Measurements from ENCODE around the gene ZNF79.

The ZNF79 gene

GRCh38 chr9:127426756-127427155 is 2.6 kb downstream of the ZNF79 start:
- DNase-seq (ENCODE audit: low read depth in 2 of 2): no peak

- no peak for DNase-seq (ENCODE audit: low read depth in 2 of 2)
Observed at GRCh38 chr9:127428348-127428747, 4.2 kb downstream of the ZNF79 start.

- DNase-seq (ENCODE audit: low read depth in 2 of 2): no peak
Observed at GRCh38 chr9:127430415-127430814, 6.2 kb downstream of the ZNF79 start.

GRCh38 chr9:127437497-127438264 is 13.5 kb downstream of the ZNF79 start:
- DNase-seq (ENCODE audit: low read depth in 2 of 2): no peak

- DNase-seq (ENCODE audit: low read depth in 2 of 2): no peak
Observed at GRCh38 chr9:127438394-127438793, 14.2 kb downstream of the ZNF79 start.

- DNase-seq (ENCODE audit: low read depth in 2 of 2): no peak
Observed at GRCh38 chr9:127444283-127444920, 20.2 kb downstream of the ZNF79 start.

- no peak for DNase-seq (ENCODE audit: low read depth in 2 of 2)
Observed at GRCh38 chr9:127444921-127445850, 21.0 kb downstream of the ZNF79 start.

- no peak for DNase-seq (ENCODE audit: low read depth in 2 of 2)
Observed at GRCh38 chr9:127445851-127446712, 21.9 kb downstream of the ZNF79 start.

GRCh38 chr9:127446713-127447415 is 22.7 kb downstream of the ZNF79 start:
- no peak for DNase-seq (ENCODE audit: low read depth in 2 of 2)

GRCh38 chr9:127447416-127448111 is 23.4 kb downstream of the ZNF79 start:
- DNase-seq (ENCODE audit: low read depth in 2 of 2): no peak

GRCh38 chr9:127448112-127448805 is 24.1 kb downstream of the ZNF79 start:
- DNase-seq (ENCODE audit: low read depth in 2 of 2): no peak

- DNase-seq (ENCODE audit: low read depth in 2 of 2): no peak
Observed at GRCh38 chr9:127449332-127449966, 25.3 kb downstream of the ZNF79 start.

- DNase-seq (ENCODE audit: low read depth in 2 of 2): no peak
Observed at GRCh38 chr9:127450243-127450760, 26.1 kb downstream of the ZNF79 start.

- DNase-seq (ENCODE audit: low read depth in 2 of 2): peak; percentile 93 to 94
Observed at GRCh38 chr9:127450830-127451607, 26.8 kb downstream of the ZNF79 start, which contains the start of the genes LRSAM1 and RPL12. TSS of gene LRSAM1 (plus strand) at chr9:127451510. CDS start at chr9:127454528, 3,018 bp downstream. TSS of gene RPL12 (minus strand) at chr9:127451406. CDS start at chr9:127451317, 89 bp downstream.

GRCh38 chr9:127451608-127451857 is 27.4 kb downstream of the ZNF79 start:
- no peak for DNase-seq (ENCODE audit: low read depth in 2 of 2)

GRCh38 chr9:127451858-127452656 is 27.9 kb downstream of the ZNF79 start:
- no peak for DNase-seq (ENCODE audit: low read depth in 2 of 2)

GRCh38 chr9:127452691-127453090 is 28.5 kb downstream of the ZNF79 start:
- no peak for DNase-seq (ENCODE audit: low read depth in 2 of 2)

All from stimulated activated CD8-positive, alpha-beta memory T cell treated with anti-CD3 and anti-CD28 coated beads, Interleukin-15, amount 100 ng/mL, for 4 hours (primary cell).